H9 (cell line): Measurements from ENCODE around the gene ANKRD44. TPM values are rescaled to one million over a fixed set of nuclear protein-coding genes. Genes with fewer than 3 reads are reported as not detected.

Experiments
- DNase-seq: peaks from one replicate; pipeline ENCODE4 v3.0.0-alpha.2; 2017
- H2AFZ ChIP-seq: one replicate; pipeline ENCODE4 v1.6.1; 2013; ENCODE audit warnings: mild to moderate bottlenecking, low read length, control low read depth, moderate library complexity
- H2AK5ac ChIP-seq: 2 replicates; pipeline ENCODE4 v1.6.1; 2013; ENCODE audit warnings: low read length, control low read depth, mixed read lengths; ENCODE audit not compliant: insufficient read length
- H2BK120ac ChIP-seq: one replicate; pipeline ENCODE4 v1.6.1; 2013; ENCODE audit warnings: low read depth, mild to moderate bottlenecking, low read length, control low read depth, inconsistent platforms; ENCODE audit not compliant: poor library complexity, severe bottlenecking
- H2BK12ac ChIP-seq: 2 replicates; pipeline ENCODE4 v1.6.1; 2013; ENCODE audit warnings: low read length, control low read depth, mixed read lengths, low read depth; ENCODE audit not compliant: insufficient read length
- H2BK15ac ChIP-seq: 2 replicates; pipeline ENCODE4 v1.6.1; 2013; ENCODE audit warnings: low read depth, low read length, control low read depth
- H2BK20ac ChIP-seq: one replicate; pipeline ENCODE4 v1.6.1; 2013; ENCODE audit warnings: low read depth, mild to moderate bottlenecking, low read length, control low read depth, inconsistent platforms; ENCODE audit not compliant: poor library complexity, severe bottlenecking
- H2BK5ac ChIP-seq: 2 replicates; pipeline ENCODE4 v1.6.1; 2013; ENCODE audit warnings: low read length, control low read depth, mixed read lengths; ENCODE audit not compliant: insufficient read length
- H3K14ac ChIP-seq: 2 replicates; pipeline ENCODE4 v1.6.1; 2013; ENCODE audit warnings: low read length, control low read depth; ENCODE audit not compliant: insufficient read depth
- H3K18ac ChIP-seq: 2 replicates; pipeline ENCODE4 v1.6.1; 2013; ENCODE audit warnings: low read depth, mild to moderate bottlenecking, mixed read lengths, low read length, control low read depth; ENCODE audit not compliant: insufficient read length
- H3K23ac ChIP-seq: 2 replicates; pipeline ENCODE4 v1.6.1; 2013; ENCODE audit warnings: low read length, control low read depth, mixed read lengths, low read depth; ENCODE audit not compliant: insufficient read length
- H3K23me2 ChIP-seq: 2 replicates; pipeline ENCODE4 v1.6.1; 2013; ENCODE audit warnings: low read depth, mild to moderate bottlenecking, mixed read lengths, low read length, control low read depth; ENCODE audit not compliant: insufficient read length, poor library complexity, severe bottlenecking
- H3K27ac ChIP-seq: 2 replicates; pipeline ENCODE4 v1.5.1; 2013; ENCODE audit warnings: low read length, control low read depth, mixed read lengths, low read depth; ENCODE audit not compliant: insufficient read length
- H3K27me3 ChIP-seq: 2 replicates; pipeline ENCODE4 v1.6.1; 2013; ENCODE audit warnings: low read length, control low read depth, inconsistent platforms; ENCODE audit not compliant: insufficient read depth
- H3K4ac ChIP-seq: 2 replicates; pipeline ENCODE4 v1.6.1; 2013; ENCODE audit warnings: low read depth, mild to moderate bottlenecking, control low read depth, inconsistent platforms, low read length, moderate library complexity
- H3K4me1 ChIP-seq: 2 replicates; pipeline ENCODE4 v1.6.1; 2013; ENCODE audit warnings: low read length, control low read depth, inconsistent platforms; ENCODE audit not compliant: insufficient read depth
- H3K4me2 ChIP-seq: 2 replicates; pipeline ENCODE4 v1.6.1; 2013; ENCODE audit warnings: low read length, control low read depth, mixed read lengths; ENCODE audit not compliant: insufficient read length, insufficient read depth
- H3K56ac ChIP-seq: 2 replicates; pipeline ENCODE4 v1.6.1; 2013; ENCODE audit warnings: low read depth, mild to moderate bottlenecking, mixed read lengths, low read length, control low read depth; ENCODE audit not compliant: insufficient read length
- H3K79me1 ChIP-seq: 2 replicates; pipeline ENCODE4 v1.6.1; 2013; ENCODE audit warnings: low read depth, mild to moderate bottlenecking, moderate library complexity, low read length, control low read depth, inconsistent platforms; ENCODE audit not compliant: insufficient read depth, poor library complexity, severe bottlenecking
- H3K79me2 ChIP-seq: 2 replicates; pipeline ENCODE4 v1.6.1; 2013; ENCODE audit warnings: low read length, control low read depth, inconsistent platforms; ENCODE audit not compliant: insufficient read depth
- H3K9ac ChIP-seq: 2 replicates; pipeline ENCODE4 v1.6.1; 2013; ENCODE audit warnings: low read length, control low read depth, mixed read lengths; ENCODE audit not compliant: insufficient read length; ENCODE audit errors: extremely low read depth
- H3K9me3 ChIP-seq: one replicate; pipeline ENCODE4 v1.6.1; 2013; ENCODE audit warnings: low read depth, low read length, inconsistent platforms; ENCODE audit not compliant: control insufficient read depth
- H3T11ph ChIP-seq: one replicate; pipeline ENCODE4 v1.6.1; 2013; ENCODE audit warnings: mild to moderate bottlenecking, low read length, control low read depth, inconsistent platforms
- H4K20me1 ChIP-seq: one replicate; pipeline ENCODE4 v1.6.1; 2013; ENCODE audit not compliant: control insufficient read depth, insufficient read length, insufficient read depth
- H4K5ac ChIP-seq: 2 replicates; pipeline ENCODE4 v1.6.1; 2013; ENCODE audit warnings: low read depth, mild to moderate bottlenecking, mixed read lengths, low read length, control low read depth; ENCODE audit not compliant: insufficient read length
- H4K8ac ChIP-seq: replicated peaks from 2 replicates; pipeline ENCODE4 v1.6.1; 2013; ENCODE audit warnings: low read length, control low read depth, mixed read lengths, low read depth; ENCODE audit not compliant: insufficient read length
- H4K91ac ChIP-seq: 2 replicates; pipeline ENCODE4 v1.6.1; 2013; ENCODE audit warnings: low read depth, mild to moderate bottlenecking, moderate library complexity, mixed read lengths, low read length, control low read depth; ENCODE audit not compliant: insufficient read length
- H3K27ac Mint-ChIP-seq, 3 experiments: 2 replicates in 2 of 3; 3 replicates in 1 of 3; pipeline ENCODE4 v1.8.0; 2020 to 2021; ENCODE audit warnings: mixed read lengths in 3 of 3, mild to moderate bottlenecking in 1 of 3, moderate library complexity in 1 of 3
- H3K27me3 Mint-ChIP-seq: 2 replicates; pipeline ENCODE4 v1.8.0; 2021; ENCODE audit warnings: low read depth, mild to moderate bottlenecking, moderate library complexity, mixed read lengths
- H3K36me3 Mint-ChIP-seq, 3 experiments: 2 replicates in 2 of 3; 3 replicates in 1 of 3; pipeline ENCODE4 v1.8.0; 2020 to 2021; ENCODE audit warnings: low read depth in 3 of 3, mixed read lengths in 3 of 3; ENCODE audit not compliant: insufficient read depth in 1 of 3
- H3K4me1 Mint-ChIP-seq, 2 experiments: 2 replicates each; pipeline ENCODE4 v1.8.0; 2020; ENCODE audit warnings: mixed read lengths in 2 of 2
- H3K4me3 Mint-ChIP-seq, 2 experiments: 2 replicates in 1 of 2; 3 replicates in 1 of 2; pipeline ENCODE4 v1.8.0; 2020 to 2021; ENCODE audit warnings: mild to moderate bottlenecking in 2 of 2, mixed read lengths in 2 of 2, moderate library complexity in 1 of 2
- H3K9me3 Mint-ChIP-seq, 2 experiments: 2 replicates in 1 of 2; 3 replicates in 1 of 2; pipeline ENCODE4 v1.8.0; 2020; ENCODE audit warnings: mild to moderate bottlenecking in 2 of 2, mixed read lengths in 2 of 2, moderate library complexity in 1 of 2
- WGBS: extraction: QIAGEN DNeasy Blood & Tissue Kit; methylation state at CpG from one replicate; pipeline ENCODE4 v1.1.7; 2013; ENCODE audit warnings: missing lambda C conversion rate, low lambda C conversion rate, mixed read lengths; ENCODE audit not compliant: insufficient read length; ENCODE audit errors: extremely low coverage; 5-methylcytosine and 5-hydroxymethylcytosine counted together
- total RNA-seq: library from RNA; stranded (reverse); gene quantifications from 2 replicates; pipeline ENCODE4 v1.2.1, GENCODE V29; 2021
- TF ChIP-seq, protein P1 (sequence below): fragments of 200-600 bp; sonication (generic); conservative IDR thresholded peaks from 3 replicates; pipeline ENCODE4 v1.8.0; 2021; ENCODE audit warnings: antibody characterized with exemption, mild to moderate bottlenecking

ANKRD44 gene
- total RNA-seq, 1 experiment from 2014 or later: 1.9 TPM

DNA sequence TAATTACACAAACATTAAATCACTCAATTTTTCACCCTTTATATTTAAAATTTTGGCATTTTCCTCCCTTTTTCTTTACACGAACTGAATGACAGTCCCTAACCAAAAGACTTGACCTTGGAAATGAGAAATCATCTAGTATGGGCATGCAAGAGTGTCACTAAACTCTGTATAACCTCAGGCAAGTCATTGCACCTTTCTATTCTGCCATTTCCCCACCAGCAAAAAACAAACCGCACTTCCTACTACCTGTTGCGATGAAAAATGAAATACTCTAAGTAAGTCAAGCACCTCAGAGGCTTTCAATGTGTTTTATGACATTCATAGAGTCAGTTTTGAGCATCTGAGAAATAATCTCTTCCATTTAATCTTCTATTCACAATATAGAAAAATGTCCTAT lies 44.1 kb downstream of the ANKRD44 start:
- Histone ChIP-seq H3K79me2 (no peaks in the 10 kb centered on the region), H2BK120ac (no peak overlapping the region), H3K18ac (no peak overlapping the region), H3T11ph (no peak overlapping the region), H3K79me1 (no peaks in the 10 kb centered on the region), H2BK20ac (no peak overlapping the region), H4K5ac (no peak overlapping the region), H2BK15ac (no peak overlapping the region), H2AFZ (no peak overlapping the region), H3K9ac (no peak overlapping the region), H4K8ac (no peak overlapping the region), H3K23ac (no peak overlapping the region), H3K4me1 (no peaks in the 10 kb centered on the region), H3K4me2 (no peak overlapping the region), H3K4ac (no peak overlapping the region), H3K56ac (no peak overlapping the region), H2BK12ac (no peak overlapping the region), H3K14ac (no peak overlapping the region), H3K9me3 (no peaks in the 10 kb centered on the region), H3K27ac (no peak overlapping the region), H3K23me2 (no peaks in the 10 kb centered on the region), H2AK5ac (no peak overlapping the region), H3K27me3 (no peaks in the 10 kb centered on the region), H4K20me1 (no peaks in the 10 kb centered on the region), H4K91ac (no peak overlapping the region), H2BK5ac (no peak overlapping the region)
- Mint-ChIP-seq H3K36me3 (no peaks in the 10 kb centered on the region), H3K4me3 (no peak overlapping the region), H3K4me1 (peaks cover 2 to 5% of the 10 kb centered on the region in 2 experiments; a peak in 1 of 4 replicates), H3K27me3 (no peaks in the 10 kb centered on the region; the same call in 1 of the 2 replicates), H3K27ac (no peak overlapping the region), H3K9me3 (no peaks in the 10 kb centered on the region)
- TF ChIP-seq, protein P1, sequence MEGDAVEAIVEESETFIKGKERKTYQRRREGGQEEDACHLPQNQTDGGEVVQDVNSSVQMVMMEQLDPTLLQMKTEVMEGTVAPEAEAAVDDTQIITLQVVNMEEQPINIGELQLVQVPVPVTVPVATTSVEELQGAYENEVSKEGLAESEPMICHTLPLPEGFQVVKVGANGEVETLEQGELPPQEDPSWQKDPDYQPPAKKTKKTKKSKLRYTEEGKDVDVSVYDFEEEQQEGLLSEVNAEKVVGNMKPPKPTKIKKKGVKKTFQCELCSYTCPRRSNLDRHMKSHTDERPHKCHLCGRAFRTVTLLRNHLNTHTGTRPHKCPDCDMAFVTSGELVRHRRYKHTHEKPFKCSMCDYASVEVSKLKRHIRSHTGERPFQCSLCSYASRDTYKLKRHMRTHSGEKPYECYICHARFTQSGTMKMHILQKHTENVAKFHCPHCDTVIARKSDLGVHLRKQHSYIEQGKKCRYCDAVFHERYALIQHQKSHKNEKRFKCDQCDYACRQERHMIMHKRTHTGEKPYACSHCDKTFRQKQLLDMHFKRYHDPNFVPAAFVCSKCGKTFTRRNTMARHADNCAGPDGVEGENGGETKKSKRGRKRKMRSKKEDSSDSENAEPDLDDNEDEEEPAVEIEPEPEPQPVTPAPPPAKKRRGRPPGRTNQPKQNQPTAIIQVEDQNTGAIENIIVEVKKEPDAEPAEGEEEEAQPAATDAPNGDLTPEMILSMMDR: no peak
- DNase-seq: no peak
- 100% methylated on average over 1 of the region's 3 CpGs for WGBS
